ENCODE data around the gene FBXO42.
A peak's percentile ranks its signal among the peaks of the same experiment; 100 is the strongest.

Gene FBXO42

GRCh38 chr1:16204634-16205333 is 147.5 kb downstream of the FBXO42 start:
- DNase-seq, result peak; percentile 58
- TF ChIP-seq, protein P1, sequence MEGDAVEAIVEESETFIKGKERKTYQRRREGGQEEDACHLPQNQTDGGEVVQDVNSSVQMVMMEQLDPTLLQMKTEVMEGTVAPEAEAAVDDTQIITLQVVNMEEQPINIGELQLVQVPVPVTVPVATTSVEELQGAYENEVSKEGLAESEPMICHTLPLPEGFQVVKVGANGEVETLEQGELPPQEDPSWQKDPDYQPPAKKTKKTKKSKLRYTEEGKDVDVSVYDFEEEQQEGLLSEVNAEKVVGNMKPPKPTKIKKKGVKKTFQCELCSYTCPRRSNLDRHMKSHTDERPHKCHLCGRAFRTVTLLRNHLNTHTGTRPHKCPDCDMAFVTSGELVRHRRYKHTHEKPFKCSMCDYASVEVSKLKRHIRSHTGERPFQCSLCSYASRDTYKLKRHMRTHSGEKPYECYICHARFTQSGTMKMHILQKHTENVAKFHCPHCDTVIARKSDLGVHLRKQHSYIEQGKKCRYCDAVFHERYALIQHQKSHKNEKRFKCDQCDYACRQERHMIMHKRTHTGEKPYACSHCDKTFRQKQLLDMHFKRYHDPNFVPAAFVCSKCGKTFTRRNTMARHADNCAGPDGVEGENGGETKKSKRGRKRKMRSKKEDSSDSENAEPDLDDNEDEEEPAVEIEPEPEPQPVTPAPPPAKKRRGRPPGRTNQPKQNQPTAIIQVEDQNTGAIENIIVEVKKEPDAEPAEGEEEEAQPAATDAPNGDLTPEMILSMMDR (IDR thresholded peaks at IDR 0.05; ENCODE audit: low read depth, low read length), result peak; percentile 53
- Histone ChIP-seq H3K27me3 (no peaks in the 10 kb centered on the region), H3K4me1 (peaks cover 12% of the 10 kb centered on the region), H3K9me3 (no peaks in the 10 kb centered on the region), H3K36me3 (no peaks in the 10 kb centered on the region), H3K4me3 (ENCODE audit: low read depth, low read length) (no peak overlapping the region)

DNA sequence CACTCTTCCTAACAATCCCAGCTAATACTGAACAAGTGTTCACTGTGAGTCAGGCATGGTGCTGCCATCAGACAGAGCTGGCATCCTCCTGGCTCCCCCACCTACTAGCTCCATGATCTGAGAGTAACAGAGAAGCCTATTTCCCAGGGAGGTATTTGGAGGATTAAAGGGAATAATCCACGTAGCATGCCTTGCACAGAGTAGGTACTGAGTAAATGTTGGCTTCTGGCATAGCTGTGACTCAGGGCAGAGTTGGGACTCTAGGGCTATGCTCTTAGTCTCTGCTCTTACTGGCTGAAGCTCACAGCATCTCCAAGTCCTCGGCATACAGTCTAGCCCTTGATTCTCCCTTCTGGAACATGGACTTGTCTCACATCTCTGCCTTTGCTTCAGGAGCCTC is 148.1 kb downstream of the FBXO42 start:
- H3K4me3 ChIP-seq (ENCODE audit: low read depth, low read length), result no peak overlapping the region
- no peaks in the 10 kb centered on the region for H3K9me3 ChIP-seq
- TF ChIP-seq, protein P1 (IDR thresholded peaks at IDR 0.05; ENCODE audit: low read depth, low read length), result no peak
- H3K4me1 ChIP-seq, result peaks cover 12% of the 10 kb centered on the region
- H3K36me3 ChIP-seq, result no peaks in the 10 kb centered on the region
- no peak for DNase-seq
- H3K27me3 ChIP-seq, result no peaks in the 10 kb centered on the region

DNA sequence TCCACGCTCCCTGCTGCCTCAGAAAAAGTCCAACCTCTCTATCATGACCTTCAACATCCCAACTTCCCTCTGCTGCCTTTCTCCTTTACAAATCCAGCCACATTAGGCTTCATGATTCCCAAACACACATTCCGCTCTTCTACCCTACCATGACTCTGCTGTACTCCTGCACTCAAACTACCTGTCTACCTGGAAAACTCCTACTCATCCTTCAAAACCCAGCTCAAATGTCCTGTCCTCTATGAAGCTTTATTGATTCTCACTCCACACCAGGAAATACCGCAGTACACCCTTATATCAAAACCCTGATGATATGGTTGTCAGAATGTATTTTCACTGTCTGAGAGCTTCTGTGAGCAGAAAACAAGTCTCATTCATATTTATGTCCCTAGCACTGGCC is 148.7 kb downstream of the FBXO42 start:
- TF ChIP-seq, protein P1 (IDR thresholded peaks at IDR 0.05; ENCODE audit: low read depth, low read length), result no peak

GRCh38 chr1:16202281-16203210 is 149.7 kb downstream of the FBXO42 start:
- no peak for DNase-seq
- Histone ChIP-seq H3K4me1 (peaks cover 6% of the 10 kb centered on the region), H3K36me3 (no peaks in the 10 kb centered on the region), H3K9me3 (no peaks in the 10 kb centered on the region), H3K27me3 (no peaks in the 10 kb centered on the region), H3K4me3 (ENCODE audit: low read depth, low read length) (no peak overlapping the region)
- TF ChIP-seq, protein P1 (IDR thresholded peaks at IDR 0.05; ENCODE audit: low read depth, low read length), result no peak

More for the DNA sequence above, 148.7 kb downstream of the FBXO42 start:
- Histone ChIP-seq H3K36me3 (no peaks in the 10 kb centered on the region), H3K4me3 (ENCODE audit: low read depth, low read length) (no peak overlapping the region), H3K9me3 (no peaks in the 10 kb centered on the region), H3K27me3 (no peaks in the 10 kb centered on the region), H3K4me1 (peaks cover 12% of the 10 kb centered on the region)
- DNase-seq, result no peak

DNA sequence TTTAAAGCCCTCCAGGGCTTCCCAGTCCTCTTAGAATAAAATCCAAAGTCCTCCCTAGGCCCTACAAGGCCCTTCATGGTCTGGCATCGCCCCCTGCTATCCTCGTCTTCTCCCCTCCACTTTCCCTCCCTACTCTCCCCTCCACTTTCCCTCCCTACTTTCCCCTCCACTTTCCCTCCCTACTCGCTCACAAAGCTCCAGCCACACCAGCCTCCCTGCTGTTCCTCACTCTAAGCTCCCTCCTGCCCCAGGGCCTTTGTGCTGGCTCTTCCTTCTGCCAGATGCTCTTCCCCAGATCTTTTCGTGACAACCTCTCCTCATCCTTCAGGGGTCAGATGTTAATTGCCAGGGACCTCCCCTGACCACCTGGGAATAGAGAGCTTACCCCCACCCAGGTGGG is 152.6 kb downstream of the FBXO42 start:
- Histone ChIP-seq H3K27me3 (no peaks in the 10 kb centered on the region), H3K4me3 (ENCODE audit: low read depth, low read length) (no peak overlapping the region), H3K4me1 (no peaks in the 10 kb centered on the region), H3K36me3 (no peaks in the 10 kb centered on the region), H3K9me3 (no peaks in the 10 kb centered on the region)
- DNase-seq, result no peak
- TF ChIP-seq, protein P1 (IDR thresholded peaks at IDR 0.05; ENCODE audit: low read depth, low read length), result no peak

DNA sequence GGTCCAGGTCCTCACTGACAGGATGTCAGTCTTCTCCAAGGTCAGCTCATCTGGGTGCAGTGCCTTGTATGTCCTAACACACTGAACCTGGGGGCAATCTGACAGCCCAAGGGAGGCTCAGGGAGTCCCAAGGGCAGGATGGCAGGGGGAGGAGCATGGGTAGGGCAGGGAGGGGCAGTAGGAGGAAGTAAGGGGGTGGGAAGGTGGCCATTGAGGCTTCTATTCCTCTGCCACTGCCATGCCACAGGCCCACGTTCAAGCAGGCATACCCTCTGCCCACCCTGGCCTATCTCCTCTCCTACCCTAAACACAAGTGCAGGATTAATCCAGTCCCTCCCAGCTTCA is 153.2 kb downstream of the FBXO42 start:
- no peaks in the 10 kb centered on the region for H3K27me3 ChIP-seq
- no peak overlapping the region for H3K4me3 ChIP-seq (ENCODE audit: low read depth, low read length)
- H3K9me3 ChIP-seq, result no peaks in the 10 kb centered on the region
- DNase-seq, result no peak
- no peaks in the 10 kb centered on the region for H3K36me3 ChIP-seq
- TF ChIP-seq, protein P1 (IDR thresholded peaks at IDR 0.05; ENCODE audit: low read depth, low read length), result no peak
- H3K4me1 ChIP-seq, result no peaks in the 10 kb centered on the region

Measured in BE2C (cell line).